C4-2B (cell line): ENCODE results near the gene EFNA5.

Experiments used
- H3K27ac ChIP-seq: fragments of 450-650 bp; 2 replicates; pipeline ENCODE4 v1.5.1; 2017
- CTCF ChIP-seq: fragments of 450-650 bp; conservative IDR thresholded peaks from 2 replicates; pipeline ENCODE4 v1.5.1; 2017; ENCODE audit warnings: mild to moderate bottlenecking
- ZFX ChIP-seq: fragments of 450-650 bp; IDR thresholded peaks from 2 replicates; pipeline ENCODE4 v1.6.1; 2017

The EFNA5 gene

GRCh38 chr5:107470295-107470582 lies 200.5 kb downstream of the EFNA5 start:
- TF ChIP-seq ZFX (no peak), CTCF (no peak)
- no peak overlapping the region for H3K27ac ChIP-seq

GRCh38 chr5:107469485-107470294 lies 201.0 kb downstream of the EFNA5 start:
- no peak for TF ChIP-seq ZFX
- no peak for TF ChIP-seq CTCF
- H3K27ac ChIP-seq: no peak overlapping the region

- no peak for TF ChIP-seq CTCF
- TF ChIP-seq ZFX: no peak
- no peak overlapping the region for H3K27ac ChIP-seq
Measured at GRCh38 chr5:107469064-107469463, 201.7 kb downstream of the EFNA5 start.

- H3K27ac ChIP-seq: no peak overlapping the region
Measured at GRCh38 chr5:107468276-107468675, 202.5 kb downstream of the EFNA5 start.

GRCh38 chr5:107467137-107467932 lies 203.4 kb downstream of the EFNA5 start:
- no peak overlapping the region for H3K27ac ChIP-seq
- TF ChIP-seq ZFX (no peak), CTCF (no peak)

More at GRCh38 chr5:107468276-107468675, 202.5 kb downstream of the EFNA5 start:
- no peak for TF ChIP-seq CTCF
- no peak for TF ChIP-seq ZFX

GRCh38 chr5:107466233-107466769 lies 204.4 kb downstream of the EFNA5 start:
- no peak for TF ChIP-seq CTCF
- TF ChIP-seq ZFX: no peak
- H3K27ac ChIP-seq: peak overlapping the region; percentile 51

GRCh38 chr5:107464876-107465275 lies 205.9 kb downstream of the EFNA5 start:
- no peak for TF ChIP-seq ZFX
- TF ChIP-seq CTCF: no peak
- no peak overlapping the region; the same call in 1 of the 2 replicates for H3K27ac ChIP-seq
